Ishikawa (cell line): Measurements from ENCODE around the gene MAP3K9.

Source experiments
- CREB1 ChIP-seq: IDR thresholded peaks from 2 replicates; pipeline ENCODE4 v1.6.1; 2012; ENCODE audit warnings: low read depth
- EP300 ChIP-seq: IDR thresholded peaks from 2 replicates; pipeline ENCODE4 v1.6.1; 2012; ENCODE audit warnings: borderline replicate concordance
- FOXM1 ChIP-seq: IDR thresholded peaks from 2 replicates; pipeline ENCODE4 v1.6.1; 2012; ENCODE audit warnings: low read depth, borderline replicate concordance
- NFIC ChIP-seq: IDR thresholded peaks from 2 replicates; pipeline ENCODE4 v1.6.1; 2012
- RAD21 ChIP-seq: IDR thresholded peaks from 2 replicates; pipeline ENCODE4 v1.6.1; 2012; ENCODE audit warnings: low read depth
- TAF1 ChIP-seq: IDR thresholded peaks from 2 replicates; pipeline ENCODE4 v1.6.1; 2012; ENCODE audit warnings: low read depth, mild to moderate bottlenecking
- TF ChIP-seq, protein P1 (sequence below): IDR thresholded peaks from 2 replicates; pipeline ENCODE4 v1.6.1; 2012; ENCODE audit warnings: low read depth, mild to moderate bottlenecking
- TF ChIP-seq, protein P2 (sequence below): IDR thresholded peaks from 2 replicates; pipeline ENCODE4 v1.6.1; 2012

DNA sequence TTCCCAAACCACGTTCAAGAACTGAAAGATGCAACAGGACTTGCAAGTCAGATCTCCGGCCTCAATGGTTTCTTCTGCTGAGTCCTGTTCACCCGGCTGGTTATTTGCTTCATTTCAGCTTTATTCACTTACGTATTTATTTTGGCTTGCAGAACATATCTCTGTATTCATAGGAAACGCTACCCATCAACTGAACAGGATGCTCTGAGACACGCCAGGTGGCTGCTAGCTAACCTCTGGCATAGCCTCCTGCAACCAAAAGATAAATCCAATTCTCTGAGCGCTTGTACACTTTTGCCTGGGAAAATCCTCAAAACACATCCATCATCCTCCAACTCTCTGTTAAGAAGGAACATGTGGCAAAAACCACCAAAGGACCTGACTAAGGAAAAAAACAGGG, 17.3 kb downstream of the MAP3K9 start:
- TF ChIP-seq EP300 = no peak
- TF ChIP-seq NFIC = no peak
- TF ChIP-seq TAF1 = no peak
- TF ChIP-seq, protein P1, sequence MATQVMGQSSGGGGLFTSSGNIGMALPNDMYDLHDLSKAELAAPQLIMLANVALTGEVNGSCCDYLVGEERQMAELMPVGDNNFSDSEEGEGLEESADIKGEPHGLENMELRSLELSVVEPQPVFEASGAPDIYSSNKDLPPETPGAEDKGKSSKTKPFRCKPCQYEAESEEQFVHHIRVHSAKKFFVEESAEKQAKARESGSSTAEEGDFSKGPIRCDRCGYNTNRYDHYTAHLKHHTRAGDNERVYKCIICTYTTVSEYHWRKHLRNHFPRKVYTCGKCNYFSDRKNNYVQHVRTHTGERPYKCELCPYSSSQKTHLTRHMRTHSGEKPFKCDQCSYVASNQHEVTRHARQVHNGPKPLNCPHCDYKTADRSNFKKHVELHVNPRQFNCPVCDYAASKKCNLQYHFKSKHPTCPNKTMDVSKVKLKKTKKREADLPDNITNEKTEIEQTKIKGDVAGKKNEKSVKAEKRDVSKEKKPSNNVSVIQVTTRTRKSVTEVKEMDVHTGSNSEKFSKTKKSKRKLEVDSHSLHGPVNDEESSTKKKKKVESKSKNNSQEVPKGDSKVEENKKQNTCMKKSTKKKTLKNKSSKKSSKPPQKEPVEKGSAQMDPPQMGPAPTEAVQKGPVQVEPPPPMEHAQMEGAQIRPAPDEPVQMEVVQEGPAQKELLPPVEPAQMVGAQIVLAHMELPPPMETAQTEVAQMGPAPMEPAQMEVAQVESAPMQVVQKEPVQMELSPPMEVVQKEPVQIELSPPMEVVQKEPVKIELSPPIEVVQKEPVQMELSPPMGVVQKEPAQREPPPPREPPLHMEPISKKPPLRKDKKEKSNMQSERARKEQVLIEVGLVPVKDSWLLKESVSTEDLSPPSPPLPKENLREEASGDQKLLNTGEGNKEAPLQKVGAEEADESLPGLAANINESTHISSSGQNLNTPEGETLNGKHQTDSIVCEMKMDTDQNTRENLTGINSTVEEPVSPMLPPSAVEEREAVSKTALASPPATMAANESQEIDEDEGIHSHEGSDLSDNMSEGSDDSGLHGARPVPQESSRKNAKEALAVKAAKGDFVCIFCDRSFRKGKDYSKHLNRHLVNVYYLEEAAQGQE = no peak
- TF ChIP-seq, protein P2, sequence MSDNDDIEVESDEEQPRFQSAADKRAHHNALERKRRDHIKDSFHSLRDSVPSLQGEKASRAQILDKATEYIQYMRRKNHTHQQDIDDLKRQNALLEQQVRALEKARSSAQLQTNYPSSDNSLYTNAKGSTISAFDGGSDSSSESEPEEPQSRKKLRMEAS = no peak
- TF ChIP-seq FOXM1 = no peak
- no peak for TF ChIP-seq RAD21
- TF ChIP-seq CREB1 = no peak
